IMR-90 (cell line): ENCODE data around the gene ARX. TPM values are rescaled to one million over a fixed set of nuclear protein-coding genes. Genes with fewer than 3 reads are reported as not detected.

Source experiments
- ATAC-seq: fragments of 200-7000 bp; cut with Tn5 transposase; 2 replicates; pipeline ENCODE4 v1.9.1; 2020; ENCODE audit warnings: low read depth, mild to moderate bottlenecking, moderate library complexity
- BruUV-seq: library from RNA; stranded (reverse); fragments of 400-500 nt; replicated peaks from 2 replicates; lab custom pipeline; 2021; lab: Mats Ljungman, UMichigan
- CTCF ChIA-PET: fragments of 300-600 bp; formaldehyde crosslinking; extraction: SDS; loops from one replicate; lab custom pipeline; 2021; ENCODE audit warnings: antibody characterized with exemption; lab: Yijun Ruan, JAX
- POLR2A ChIA-PET: fragments of 300-600 bp; sonication (Branson Sonifier 250); formaldehyde crosslinking; loops from one replicate; lab custom pipeline; 2022; ENCODE audit warnings: antibody characterized with exemption; ENCODE audit not compliant: unreplicated experiment; lab: Charles Lee
- DNase-seq: peaks from one replicate; pipeline ENCODE4 v3.0.0; 2013
- H2AFZ ChIP-seq: replicated peaks from 2 replicates; pipeline ENCODE3; 2013; ENCODE audit warnings: low read length, mild to moderate bottlenecking; ENCODE audit not compliant: poor library complexity
- H2AK5ac ChIP-seq: 2 replicates; pipeline ENCODE4 v1.6.1; 2013; ENCODE audit warnings: low read depth, low read length, inconsistent platforms
- H2AK9ac ChIP-seq: replicated peaks from 2 replicates; pipeline ENCODE3; 2013; ENCODE audit warnings: mild to moderate bottlenecking, low read depth, low read length, moderate library complexity; ENCODE audit not compliant: poor library complexity
- H2BK120ac ChIP-seq: 2 replicates; pipeline ENCODE4 v1.6.1; 2013; ENCODE audit warnings: low read depth, low read length, inconsistent platforms
- H2BK15ac ChIP-seq: 3 replicates; pipeline ENCODE4 v1.6.1; 2013; ENCODE audit warnings: low read depth, low read length, inconsistent platforms
- H2BK20ac ChIP-seq: 2 replicates; pipeline ENCODE4 v1.6.1; 2013; ENCODE audit warnings: low read depth, mild to moderate bottlenecking, inconsistent platforms, low read length, moderate library complexity
- H2BK5ac ChIP-seq: 2 replicates; pipeline ENCODE4 v1.6.1; 2013; ENCODE audit warnings: mild to moderate bottlenecking, low read depth, low read length, inconsistent platforms; ENCODE audit not compliant: poor library complexity, severe bottlenecking
- H3K14ac ChIP-seq: replicated peaks from 2 replicates; pipeline ENCODE4 v1.6.1; 2013; ENCODE audit warnings: low read depth, low read length, inconsistent platforms
- H3K18ac ChIP-seq: 2 replicates; pipeline ENCODE4 v1.6.1; 2013; ENCODE audit warnings: low read depth, low read length, control low read depth
- H3K23ac ChIP-seq: 2 replicates; pipeline ENCODE4 v1.6.1; 2013; ENCODE audit warnings: low read depth, low read length, inconsistent platforms
- H3K27ac ChIP-seq: 2 replicates; pipeline ENCODE4 v1.5.1; 2013; ENCODE audit warnings: mild to moderate bottlenecking, control low read depth, low read length; ENCODE audit not compliant: insufficient read depth
- H3K27me3 ChIP-seq: 2 replicates; pipeline ENCODE4 v1.6.1; 2013; ENCODE audit warnings: low read length; ENCODE audit not compliant: control insufficient read depth, insufficient read depth
- H3K36me3 ChIP-seq: 2 replicates; pipeline ENCODE4 v1.6.1; 2013; ENCODE audit warnings: low read length, mixed read lengths; ENCODE audit not compliant: control insufficient read depth, insufficient read depth
- H3K4ac ChIP-seq: 2 replicates; pipeline ENCODE4 v1.6.1; 2013; ENCODE audit warnings: low read depth, low read length, inconsistent platforms
- H3K4me1 ChIP-seq: 2 replicates; pipeline ENCODE4 v1.6.1; 2013; ENCODE audit warnings: low read length, mixed read lengths; ENCODE audit not compliant: control insufficient read depth, insufficient read depth
- H3K4me2 ChIP-seq: 2 replicates; pipeline ENCODE4 v1.6.1; 2013; ENCODE audit warnings: low read depth, mild to moderate bottlenecking, control low read depth, low read length, moderate library complexity
- H3K4me3 ChIP-seq: 2 replicates; pipeline ENCODE4 v1.5.1; 2013; ENCODE audit warnings: low read depth, mild to moderate bottlenecking, control low read depth, low read length, moderate library complexity; ENCODE audit not compliant: insufficient read depth
- H3K56ac ChIP-seq: 2 replicates; pipeline ENCODE4 v1.6.1; 2013; ENCODE audit warnings: low read length, inconsistent platforms; ENCODE audit not compliant: insufficient read depth; ENCODE audit errors: extremely low read depth
- H3K79me1 ChIP-seq, 2 experiments: 2 replicates each; pipeline ENCODE4 v1.6.1; 2013; ENCODE audit warnings: low read length in 2 of 2, inconsistent platforms in 1 of 2, low read depth in 1 of 2
- H3K9ac ChIP-seq: 2 replicates; pipeline ENCODE4 v1.6.1; 2013; ENCODE audit warnings: low read depth, low read length, control low read depth
- H3K9me1 ChIP-seq: 2 replicates; pipeline ENCODE4 v1.6.1; 2013; ENCODE audit warnings: low read length, inconsistent platforms; ENCODE audit not compliant: insufficient read depth
- H3K9me3 ChIP-seq: 2 replicates; pipeline ENCODE4 v1.6.1; 2013; ENCODE audit warnings: low read length; ENCODE audit not compliant: control insufficient read depth, insufficient read depth
- H4K20me1 ChIP-seq: 2 replicates; pipeline ENCODE4 v1.6.1; 2013; ENCODE audit warnings: low read length, inconsistent platforms; ENCODE audit not compliant: insufficient read depth
- H4K5ac ChIP-seq: 2 replicates; pipeline ENCODE4 v1.6.1; 2013; ENCODE audit warnings: mild to moderate bottlenecking, low read depth, low read length, control low read depth
- H4K8ac ChIP-seq, 2 experiments: 2 replicates each; pipeline ENCODE4 v1.6.1; 2013; ENCODE audit warnings: low read depth in 2 of 2, low read length in 2 of 2, control low read depth in 1 of 2, inconsistent platforms in 1 of 2
- H4K91ac ChIP-seq: 2 replicates; pipeline ENCODE4 v1.6.1; 2013; ENCODE audit warnings: low read depth, low read length, inconsistent platforms; ENCODE audit not compliant: insufficient read depth
- BHLHE40 ChIP-seq: fragments of 150-350 bp; IDR thresholded peaks from 2 replicates; pipeline ENCODE4 v1.6.1; 2016; ENCODE audit warnings: mild to moderate bottlenecking, low read depth, low read length
- CEBPB ChIP-seq: IDR thresholded peaks from 2 replicates; pipeline ENCODE4 v1.6.1; 2012; ENCODE audit warnings: low read depth, low read length, improper control_type of control experiment
- CHD1 ChIP-seq: IDR thresholded peaks from 2 replicates; pipeline ENCODE4 v1.6.1; 2012; ENCODE audit warnings: low read depth, low read length, improper control_type of control experiment
- ELK1 ChIP-seq: fragments of 150-350 bp; IDR thresholded peaks from 2 replicates; pipeline ENCODE4 v1.6.1; 2016; ENCODE audit warnings: low read depth, mild to moderate bottlenecking, low read length, moderate library complexity, borderline replicate concordance
- FOS ChIP-seq: fragments of 150-350 bp; IDR thresholded peaks from 2 replicates; pipeline ENCODE4 v1.6.1; 2016; ENCODE audit warnings: low read depth, low read length
- MAFK ChIP-seq: IDR thresholded peaks from 2 replicates; pipeline ENCODE4 v1.6.1; 2012; ENCODE audit warnings: low read depth, low read length, improper control_type of control experiment
- MAZ ChIP-seq: IDR thresholded peaks from 2 replicates; pipeline ENCODE4 v1.6.1; 2012; ENCODE audit warnings: low read depth, mild to moderate bottlenecking, low read length, improper control_type of control experiment, moderate library complexity, borderline replicate concordance
- MXI1 ChIP-seq: IDR thresholded peaks from 2 replicates; pipeline ENCODE4 v1.6.1; 2012; ENCODE audit warnings: low read depth, mild to moderate bottlenecking, low read length, moderate library complexity, borderline replicate concordance
- NFE2L2 ChIP-seq: fragments of 150-350 bp; IDR thresholded peaks from 2 replicates; pipeline ENCODE4 v1.6.1; 2016; ENCODE audit warnings: low read depth, mild to moderate bottlenecking, low read length
- POLR2A ChIP-seq: IDR thresholded peaks from 2 replicates; pipeline ENCODE4 v1.6.1; 2012; ENCODE audit warnings: mild to moderate bottlenecking, low read depth, low read length
- RAD21 ChIP-seq: IDR thresholded peaks from 2 replicates; pipeline ENCODE4 v1.6.1; 2012; ENCODE audit warnings: low read length, improper control_type of control experiment
- RCOR1 ChIP-seq: IDR thresholded peaks from 2 replicates; pipeline ENCODE4 v1.6.1; 2012; ENCODE audit warnings: mild to moderate bottlenecking, low read length, improper control_type of control experiment; ENCODE audit not compliant: insufficient replicate concordance
- RFX5 ChIP-seq: IDR thresholded peaks from 2 replicates; pipeline ENCODE4 v1.8.0; 2012; ENCODE audit warnings: low read depth, mild to moderate bottlenecking, low read length, moderate library complexity
- whole genome bisulfite sequencing, 2 experiments: methylation state at CpG; one replicate each; pipeline versions ENCODE4 v1.1.5 to v1.1.7; 2013; ENCODE audit warnings: missing lambda C conversion rate in 2 of 2; ENCODE audit not compliant: insufficient read length in 1 of 2; ENCODE audit errors: extremely low coverage in 2 of 2; 5-methylcytosine and 5-hydroxymethylcytosine counted together
- dilution Hi-C: fragments of 300-500 bp; cut with HindIII; formaldehyde crosslinking; loops from one replicate; pipeline ENCODE4 v1.14.3; 2018; ENCODE audit warnings: low sequenced_read_pairs; ENCODE audit not compliant: unreplicated experiment
- in situ Hi-C: fragments of 300-500 bp; cut with MboI; formaldehyde crosslinking; loops from 3 replicates; pipeline ENCODE4 v1.14.3; 2019; ENCODE audit warnings: low sequenced_read_pairs, inconsistent platforms, mixed read lengths
- intact Hi-C: fragments of 100-400 bp; cut with micrococcal nuclease; formaldehyde crosslinking; loops from 2 replicates; pipeline ENCODE4 v1.10.0; 2022
- polyA plus RNA-seq, 3 experiments: library from polyadenylated mRNA; depleted of rRNA; stranded (reverse); fragments of >200 nt; gene quantifications; 2 replicates each; pipeline ENCODE4 v1.2.3, GENCODE V29; 2012; ENCODE audit warnings: low replicate concordance in 1 of 3
- total RNA-seq: library from RNA; depleted of rRNA; stranded (reverse); fragments of >200 nt; gene quantifications from 2 replicates; pipeline ENCODE4 v1.2.3, GENCODE V29; 2012
- TF ChIP-seq, protein P1 (sequence below): conservative IDR thresholded peaks from 2 replicates; pipeline ENCODE4 v1.5.1; 2012; ENCODE audit warnings: mild to moderate bottlenecking, low read depth, low read length, improper control_type of control experiment

Gene ARX
- total and polyA plus RNA-seq, 2 of the 4 experiments (the other 2 are of a cell fraction): not detected

DNA sequence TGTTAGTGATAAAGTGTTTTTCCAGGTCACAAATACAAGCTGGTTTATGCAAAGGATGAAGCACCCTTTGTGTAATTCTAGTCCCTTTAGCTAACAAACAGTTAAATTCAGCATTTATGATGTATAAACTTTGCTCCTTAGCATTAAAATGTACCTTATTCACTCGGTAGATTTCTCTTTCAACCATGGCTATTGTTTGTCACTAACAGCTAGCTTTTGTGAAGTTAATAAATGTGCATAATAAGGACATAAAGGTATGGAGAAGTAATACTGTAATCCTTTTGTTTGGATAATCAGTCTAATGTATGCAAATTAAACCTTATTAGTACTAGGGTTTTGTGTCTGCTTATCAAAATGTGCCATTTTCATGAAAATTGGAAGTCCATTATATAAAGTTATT is 34.2 kb upstream of the ARX start:
- no peak overlapping the region for H4K5ac ChIP-seq
- H3K9me3 ChIP-seq: no peaks in the 10 kb centered on the region
- H3K36me3 ChIP-seq: no peaks in the 10 kb centered on the region
- no peak overlapping the region for H3K23ac ChIP-seq
- H2BK15ac ChIP-seq: no peak overlapping the region
- no peak for ATAC-seq
- H4K20me1 ChIP-seq: no peaks in the 10 kb centered on the region
- H4K91ac ChIP-seq: no peak overlapping the region
- dilution Hi-C loops (no loop called here), in situ Hi-C loops (no loop called here), intact Hi-C loops (no loop called here)
- no peaks in the 10 kb centered on the region for H3K4me1 ChIP-seq
- no peak overlapping the region for H3K4ac ChIP-seq
- no peak overlapping the region for H4K8ac ChIP-seq
- H3K27me3 ChIP-seq: no peaks in the 10 kb centered on the region
- WGBS, 2 experiments: no CpG with 5 or more reads among the region's 1 CpG
- H2BK120ac ChIP-seq: no peak overlapping the region
- H3K4me2 ChIP-seq: no peak overlapping the region
- no peak for DNase-seq
- H3K56ac ChIP-seq: no peak overlapping the region
- POLR2A ChIA-PET: no interaction called here
- no TSS peak for BruUV-seq
- CTCF ChIA-PET: no interaction called here
- no peak overlapping the region for H2BK5ac ChIP-seq
- H2AK5ac ChIP-seq: no peak overlapping the region
- H3K18ac ChIP-seq: no peak overlapping the region
- H2AFZ ChIP-seq: no peak overlapping the region
- H3K27ac ChIP-seq: no peak overlapping the region
- H3K4me3 ChIP-seq: no peak overlapping the region
- no peak overlapping the region for H3K9ac ChIP-seq
- H3K9me1 ChIP-seq: no peaks in the 10 kb centered on the region
- no peak overlapping the region for H2AK9ac ChIP-seq
- no peaks in the 10 kb centered on the region for H3K79me1 ChIP-seq
- H3K14ac ChIP-seq: no peak overlapping the region
- no peak for TF ChIP-seq FOS
- TF ChIP-seq MAFK: no peak
- TF ChIP-seq MAZ: no peak
- TF ChIP-seq CHD1: no peak
- TF ChIP-seq MXI1: no peak
- TF ChIP-seq RCOR1: no peak
- TF ChIP-seq POLR2A: no peak
- TF ChIP-seq RAD21: no peak
- TF ChIP-seq ELK1: no peak
- TF ChIP-seq, protein P1, sequence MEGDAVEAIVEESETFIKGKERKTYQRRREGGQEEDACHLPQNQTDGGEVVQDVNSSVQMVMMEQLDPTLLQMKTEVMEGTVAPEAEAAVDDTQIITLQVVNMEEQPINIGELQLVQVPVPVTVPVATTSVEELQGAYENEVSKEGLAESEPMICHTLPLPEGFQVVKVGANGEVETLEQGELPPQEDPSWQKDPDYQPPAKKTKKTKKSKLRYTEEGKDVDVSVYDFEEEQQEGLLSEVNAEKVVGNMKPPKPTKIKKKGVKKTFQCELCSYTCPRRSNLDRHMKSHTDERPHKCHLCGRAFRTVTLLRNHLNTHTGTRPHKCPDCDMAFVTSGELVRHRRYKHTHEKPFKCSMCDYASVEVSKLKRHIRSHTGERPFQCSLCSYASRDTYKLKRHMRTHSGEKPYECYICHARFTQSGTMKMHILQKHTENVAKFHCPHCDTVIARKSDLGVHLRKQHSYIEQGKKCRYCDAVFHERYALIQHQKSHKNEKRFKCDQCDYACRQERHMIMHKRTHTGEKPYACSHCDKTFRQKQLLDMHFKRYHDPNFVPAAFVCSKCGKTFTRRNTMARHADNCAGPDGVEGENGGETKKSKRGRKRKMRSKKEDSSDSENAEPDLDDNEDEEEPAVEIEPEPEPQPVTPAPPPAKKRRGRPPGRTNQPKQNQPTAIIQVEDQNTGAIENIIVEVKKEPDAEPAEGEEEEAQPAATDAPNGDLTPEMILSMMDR: no peak
- no peak for TF ChIP-seq CEBPB
- TF ChIP-seq BHLHE40: no peak
- TF ChIP-seq RFX5: no peak
- no peak for TF ChIP-seq NFE2L2
- no peak overlapping the region for H2BK20ac ChIP-seq
